Hippocampal formation (tissue), 2 donors: ENCODE measurements around the gene TGM2.

Experiments used
- DNase-seq, 2 donors: peaks; one replicate each; lab custom pipeline; 2025; lab: John Stamatoyannopoulos, UW

TGM2 gene

DNA sequence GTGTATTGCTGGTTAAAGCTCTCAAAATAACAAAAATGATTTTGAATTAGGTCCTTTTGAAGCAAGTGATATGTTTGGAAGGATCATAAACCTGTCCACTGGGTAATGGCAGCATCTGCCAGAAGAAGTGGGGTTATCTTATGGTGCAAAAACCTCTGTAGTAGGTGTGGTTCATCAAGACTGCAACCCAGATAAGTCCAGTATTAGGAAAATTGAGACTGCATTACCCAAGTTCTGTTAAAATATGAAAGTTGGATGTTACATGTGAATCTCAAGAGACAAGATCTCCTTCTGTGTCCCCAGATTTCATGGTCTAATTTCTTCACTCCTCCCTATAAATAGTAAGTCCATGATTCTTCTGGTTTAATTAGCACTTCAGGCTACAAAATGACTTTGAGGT lies 72.2 kb downstream of the TGM2 start:
- DNase-seq = no peak

DNA sequence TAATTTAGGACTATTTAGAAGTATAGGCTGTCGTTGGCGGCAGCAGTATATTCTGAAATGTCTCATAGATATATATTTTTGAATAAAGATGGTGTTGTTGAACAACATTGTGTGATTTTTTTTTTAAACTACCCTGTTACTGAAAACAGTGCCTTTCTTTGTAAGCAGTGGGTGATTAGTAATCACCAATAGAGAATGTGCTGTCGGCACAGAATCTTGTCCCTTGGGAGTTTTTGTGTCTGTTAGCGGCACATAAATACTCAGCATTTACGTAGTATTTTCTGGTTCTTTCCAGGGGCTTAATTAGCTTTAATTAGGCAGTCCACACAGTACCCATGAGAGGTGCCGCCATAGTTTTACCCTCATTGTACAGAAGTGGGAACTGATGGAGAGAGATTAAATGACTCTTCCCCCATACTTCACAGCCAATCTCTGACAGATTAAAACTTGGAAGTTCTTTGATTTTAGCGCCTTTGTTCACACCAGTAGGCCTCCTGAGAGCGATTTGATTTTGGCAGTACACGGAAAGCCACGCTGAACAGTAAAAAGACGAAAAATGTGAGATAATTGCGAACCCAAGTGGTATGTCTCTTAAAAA lies 72.7 kb downstream of the TGM2 start:
- DNase-seq = no peak

DNA sequence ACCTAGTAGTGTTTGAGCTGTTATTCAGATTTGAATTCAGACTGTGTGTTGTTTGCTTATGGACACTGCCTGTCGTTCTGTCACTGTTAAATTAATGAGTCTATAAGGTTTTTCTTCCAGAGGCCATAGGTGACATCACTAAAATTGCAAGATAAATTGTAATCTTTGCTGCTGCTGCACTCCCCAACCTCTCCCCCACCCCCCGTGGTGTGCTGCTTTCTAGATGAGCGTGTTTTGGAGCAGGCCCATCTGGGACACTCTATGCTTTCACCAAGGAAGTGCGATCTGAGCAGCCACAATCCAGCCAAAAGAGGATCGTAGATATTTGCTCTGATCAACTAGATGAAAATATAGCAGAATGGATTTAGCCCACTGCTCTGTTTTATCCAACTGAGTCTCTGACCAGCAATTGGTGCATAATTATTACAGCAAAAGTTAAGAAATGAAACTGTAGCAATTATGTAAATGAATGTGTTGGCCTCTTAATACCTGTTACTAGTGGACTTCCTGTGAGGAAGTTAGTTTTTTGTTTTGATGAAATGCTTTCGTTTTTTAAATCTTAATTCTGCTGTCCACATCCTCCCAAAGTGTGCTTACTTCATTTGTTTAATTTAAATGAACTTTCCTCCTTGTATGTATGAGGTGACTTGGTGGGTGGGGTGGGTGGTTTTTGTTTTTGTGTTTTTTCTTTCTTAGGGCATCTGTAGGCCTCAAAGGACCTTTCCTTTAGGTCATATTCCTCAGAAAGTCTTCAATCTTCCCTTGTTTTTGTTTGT lies 73.4 kb downstream of the TGM2 start:
- DNase-seq = no peak

DNA sequence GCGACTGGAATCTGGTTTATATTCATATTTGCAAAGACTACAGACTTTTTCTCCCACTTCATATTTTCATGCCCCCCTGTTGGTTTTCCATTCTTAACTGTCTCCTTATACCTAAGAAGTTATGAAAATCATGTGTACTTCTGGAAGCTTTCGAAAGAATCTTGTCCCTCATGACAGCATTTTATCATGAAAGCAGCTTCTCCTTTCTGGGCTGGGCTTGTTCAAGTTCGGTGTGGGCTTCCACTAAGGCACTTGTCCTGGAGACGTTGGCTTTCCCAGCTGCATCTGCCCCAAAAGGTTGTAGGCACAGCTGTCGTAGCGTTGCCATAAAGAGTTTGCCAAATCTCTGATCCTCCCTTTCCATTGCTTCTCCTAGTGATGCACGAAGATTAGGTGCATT lies 75.0 kb downstream of the TGM2 start:
- no peak for DNase-seq

DNA sequence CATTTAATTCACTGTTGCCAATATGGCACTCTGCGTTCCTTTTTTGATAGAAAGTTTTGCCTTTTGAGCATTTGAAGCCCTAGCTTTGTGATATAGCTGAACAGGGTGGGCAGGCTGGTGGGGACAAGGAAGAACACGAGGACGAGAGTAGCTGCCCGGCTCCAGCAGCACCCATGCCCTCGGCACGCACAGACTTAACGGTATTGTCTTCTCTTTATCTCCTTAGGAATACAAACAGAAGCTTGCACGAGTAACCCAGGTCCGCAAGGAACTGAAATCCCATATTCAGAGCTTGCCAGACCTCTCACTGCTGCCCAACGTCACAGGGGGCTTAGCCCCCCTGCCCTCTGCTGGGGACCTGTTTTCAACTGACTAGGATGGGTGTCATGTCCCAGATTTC lies 75.6 kb downstream of the TGM2 start:
- DNase-seq = no peak

DNA sequence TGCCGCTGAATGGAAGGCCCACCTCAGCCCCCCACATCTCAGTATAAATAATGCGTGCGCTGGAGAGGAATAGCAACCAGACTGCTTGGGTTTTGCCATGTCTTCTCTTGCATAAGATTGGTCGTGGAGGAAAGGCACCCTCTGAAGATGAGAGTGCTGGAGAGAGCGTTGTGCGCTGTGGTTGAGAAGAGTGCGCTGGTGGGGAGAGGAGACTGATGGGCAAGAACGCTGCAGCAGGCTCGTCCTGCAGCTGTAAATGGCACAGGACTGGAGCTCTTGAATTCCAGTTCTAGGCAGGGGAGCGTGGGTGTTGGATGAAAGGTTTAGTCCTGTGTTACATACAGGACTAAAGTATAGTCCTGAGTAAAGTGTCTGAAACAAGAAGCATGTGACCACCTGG lies 80.0 kb downstream of the TGM2 start:
- no peak for DNase-seq

DNA sequence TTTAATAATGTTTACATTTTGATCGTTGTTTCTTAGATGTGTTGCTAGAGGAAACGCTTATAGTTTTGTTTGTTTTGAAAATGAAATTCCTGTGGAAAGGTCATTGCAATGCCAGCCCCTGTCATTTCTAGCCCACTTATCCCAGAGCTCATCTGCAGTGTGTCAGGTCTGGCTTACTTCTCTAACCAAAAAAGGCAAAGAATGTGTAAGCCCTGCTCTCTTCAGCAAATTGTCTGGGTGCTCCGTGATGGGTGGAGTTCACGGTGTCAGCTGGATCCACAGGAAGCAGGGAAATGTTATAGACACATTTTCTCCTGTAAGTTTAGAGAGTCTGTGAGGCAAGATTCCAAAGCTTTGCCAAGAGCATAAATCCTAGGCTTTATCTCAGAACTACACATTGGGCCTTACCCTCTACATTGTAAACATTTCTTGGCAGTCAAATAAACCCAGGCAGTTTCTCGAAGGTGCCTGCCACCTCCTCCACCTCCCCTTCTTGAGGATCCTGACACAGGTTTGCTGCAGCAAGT lies 80.6 kb downstream of the TGM2 start:
- no peak for DNase-seq

DNA sequence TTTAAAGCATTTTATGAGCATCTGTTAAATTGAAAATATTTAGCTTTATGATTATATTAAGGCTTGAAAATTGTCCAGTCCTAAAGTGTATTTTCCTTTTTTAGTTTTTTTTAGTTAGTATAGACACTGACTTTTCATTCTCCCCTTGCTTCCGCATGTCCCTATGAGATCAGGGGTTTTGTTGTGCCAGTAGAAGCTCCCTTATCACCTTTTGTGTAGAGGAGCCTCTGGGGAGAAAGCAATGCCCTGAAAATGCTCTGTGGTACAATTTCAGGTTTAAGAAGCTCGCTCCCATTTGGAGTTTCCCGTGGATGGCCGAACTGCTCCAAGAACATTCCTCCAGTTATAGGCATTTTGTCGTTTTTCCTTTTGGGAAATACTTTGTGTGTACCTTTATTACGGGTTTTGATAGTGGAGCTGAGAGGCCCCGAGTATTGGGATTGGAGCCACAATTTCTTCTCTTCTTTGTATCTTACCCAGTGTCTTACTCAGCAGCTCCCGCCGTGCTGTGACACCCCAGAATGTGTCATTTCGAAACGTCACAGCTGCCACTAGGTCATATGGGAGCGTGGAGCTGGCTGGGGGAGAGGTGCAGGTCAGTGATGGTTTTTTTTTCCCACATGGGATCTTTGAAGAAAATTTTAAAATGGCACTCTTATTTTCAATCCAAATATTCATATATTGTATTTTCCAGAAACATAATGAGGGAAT lies 81.6 kb downstream of the TGM2 start:
- no peak for DNase-seq

DNA sequence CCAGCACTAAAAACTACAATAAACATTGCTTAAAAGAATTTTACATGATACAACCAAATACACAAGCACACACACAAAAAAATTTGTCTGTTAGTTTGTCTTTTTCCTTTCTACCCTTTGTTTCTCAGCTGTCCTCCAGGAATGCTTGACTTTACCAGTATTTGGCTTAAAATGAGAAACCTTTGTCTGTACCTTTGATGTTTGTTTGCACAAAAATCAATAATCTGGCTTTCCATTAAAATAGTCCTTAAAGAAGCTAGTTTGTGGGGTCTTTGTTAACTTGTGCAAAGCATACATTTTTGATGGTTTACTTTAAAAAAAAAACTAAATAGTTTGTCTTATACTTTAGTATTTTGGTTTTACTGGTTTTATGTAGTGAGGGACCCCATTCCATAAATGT lies 82.2 kb downstream of the TGM2 start:
- DNase-seq = no peak

DNA sequence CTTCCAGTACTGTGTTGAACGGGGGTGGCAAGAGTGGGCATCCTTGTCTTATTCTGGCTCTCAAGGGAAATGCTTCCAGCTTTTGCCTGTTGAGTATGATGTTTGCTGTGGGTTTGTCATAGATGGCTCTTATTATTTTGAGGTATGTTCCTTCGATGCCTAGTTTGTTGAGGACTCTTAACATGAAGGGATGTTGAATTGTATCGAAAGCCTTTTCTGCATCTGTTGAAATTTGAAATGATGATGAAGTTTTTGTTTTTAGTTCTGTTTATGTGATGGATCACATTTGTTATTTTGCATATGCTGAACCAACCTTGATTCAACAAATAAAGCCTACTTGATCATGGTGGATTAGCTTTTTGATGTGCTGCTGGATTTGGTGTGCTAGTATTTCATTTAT lies 83.5 kb downstream of the TGM2 start:
- no peak for DNase-seq

DNA sequence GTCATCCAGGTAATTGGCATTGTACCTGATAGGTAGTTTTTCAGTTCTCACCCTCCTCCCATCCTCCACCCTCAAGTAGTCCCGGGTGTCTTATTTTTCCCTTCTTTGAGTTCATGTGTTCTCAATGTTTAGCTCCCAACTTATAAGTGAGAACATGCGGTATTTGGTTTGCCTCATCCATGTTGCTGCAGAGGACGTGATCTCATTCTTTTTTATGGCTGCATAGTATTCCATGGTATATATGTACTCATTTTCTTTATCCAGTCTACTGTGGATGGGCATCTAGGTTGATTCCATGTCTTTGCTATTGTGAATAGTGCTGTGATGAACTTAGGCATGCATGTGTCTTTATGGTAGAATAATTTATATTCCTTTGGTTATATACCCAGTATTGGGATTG lies 85.7 kb downstream of the TGM2 start:
- DNase-seq = no peak

DNA sequence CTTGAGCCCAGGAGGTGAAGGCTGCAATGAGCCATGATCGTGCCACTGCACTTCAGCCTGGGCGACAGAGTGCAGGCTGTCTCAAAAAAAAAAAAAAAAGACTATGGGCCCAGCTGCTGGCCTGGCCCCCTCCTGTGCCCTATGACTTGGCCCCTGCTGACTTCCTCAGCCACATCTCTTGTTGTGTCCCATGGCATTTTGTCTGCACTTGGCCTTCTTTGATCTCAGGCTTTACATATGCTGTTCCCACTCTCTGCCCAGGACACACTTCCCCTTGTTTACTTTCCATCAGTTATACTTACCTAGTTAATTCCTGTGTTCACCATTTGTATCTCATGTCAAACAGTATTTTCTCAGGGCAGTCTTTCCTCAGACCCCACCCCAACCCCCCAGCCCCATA lies 87.0 kb downstream of the TGM2 start:
- DNase-seq = no peak
